GM12891 (cell line): Measurements from ENCODE around the gene TPK1.
"Not testable (repeated sequence)": the region's sequence is repeated elsewhere in the genome, so short reads cannot be mapped to it uniquely, and the experiment has no call there.

ENCODE experiments used
- PAX5 ChIP-seq: IDR thresholded peaks from 2 replicates; pipeline ENCODE4 v1.6.1; 2011; ENCODE audit warnings: low read length, moderate library complexity, mild to moderate bottlenecking; ENCODE audit not compliant: insufficient read depth, severe bottlenecking
- POLR2A ChIP-seq: IDR thresholded peaks from 2 replicates; pipeline ENCODE4 v1.6.1; 2011; ENCODE audit warnings: low read depth, low read length, control low read depth
- POLR2AphosphoS5 ChIP-seq: IDR thresholded peaks from 2 replicates; pipeline ENCODE4 v1.6.1; 2011; ENCODE audit warnings: low read depth, low read length, control low read depth
- TAF1 ChIP-seq: IDR thresholded peaks from 2 replicates; pipeline ENCODE4 v1.6.1; 2011; ENCODE audit warnings: low read depth, low read length, control low read depth

DNA sequence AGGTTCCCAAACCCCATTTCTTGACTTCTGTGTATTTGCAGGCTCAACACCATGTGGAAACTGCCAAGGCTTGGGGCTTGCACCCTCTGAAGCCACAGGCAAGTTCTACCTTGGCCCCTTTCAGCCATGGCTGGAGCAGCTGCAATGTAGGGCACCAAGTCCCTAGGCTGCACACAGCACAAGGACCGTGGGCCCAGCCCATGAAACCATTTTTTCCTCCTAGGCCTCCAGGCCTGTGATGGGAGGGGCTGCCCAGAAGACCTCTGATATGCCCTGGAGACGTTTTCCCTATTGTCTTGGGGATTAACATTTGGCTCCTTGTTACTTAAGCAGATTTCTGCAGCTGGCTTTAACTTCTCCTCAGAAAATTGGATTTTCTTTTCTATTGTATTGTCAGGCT lies 408.3 kb downstream of the TPK1 start:
- TF ChIP-seq TAF1, POLR2AphosphoS5, POLR2A, PAX5: not testable (repeated sequence)
